Heart left ventricle (tissue), 16 donors: ENCODE measurements around the gene PPM1A. TPM values are rescaled to one million over a fixed set of nuclear protein-coding genes. Genes with fewer than 3 reads are reported as not detected.
A peak's percentile ranks its signal among the peaks of the same experiment; 100 is the strongest.

Source experiments
- ATAC-seq, 4 donors: fragments of 200-7000 bp; cut with Tn5 transposase; one replicate each; pipeline ENCODE4 v1.9.1; 2020 to 2022; ENCODE audit warnings: moderate library complexity in 4 of 4, mild to moderate bottlenecking in 3 of 4, moderate number of reproducible peaks in 1 of 4
- DNase-seq, 5 donors: peaks; one replicate each; pipeline ENCODE4 v3.0.0-alpha.2; 2020
- H3K27ac ChIP-seq, 12 donors: fragments of 200-600 bp; sonication (generic) in 4 of 12; one replicate each; pipeline versions ENCODE4 v1.5.0 to v1.8.0; 2016 to 2022; ENCODE audit warnings: mild to moderate bottlenecking in 2 of 12
- H3K27me3 ChIP-seq, 9 donors: fragments of 200-600 bp; sonication (generic) in 2 of 9; one replicate each; pipeline versions ENCODE4 v1.5.1 to v1.8.0; 2016 to 2022; ENCODE audit warnings: mild to moderate bottlenecking in 3 of 9
- H3K36me3 ChIP-seq, 9 donors: fragments of 200-600 bp; sonication (generic) in 2 of 9; one replicate each; pipeline versions ENCODE4 v1.5.0 to v1.8.0; 2018 to 2022; ENCODE audit warnings: mild to moderate bottlenecking in 2 of 9
- H3K4me1 ChIP-seq, 12 donors: fragments of 200-600 bp; sonication (generic) in 4 of 12; one replicate each; pipeline versions ENCODE4 v1.5.0 to v1.8.0; 2016 to 2022; ENCODE audit warnings: mild to moderate bottlenecking in 3 of 12
- H3K4me3 ChIP-seq, 12 donors: fragments of 200-600 bp; sonication (generic) in 4 of 12; one replicate each; pipeline versions ENCODE4 v1.5.0 to v1.8.0; 2017 to 2022; ENCODE audit warnings: mild to moderate bottlenecking in 9 of 12, moderate library complexity in 4 of 12
- H3K9me3 ChIP-seq, 12 donors: fragments of 200-600 bp; sonication (generic) in 4 of 12; one replicate each; pipeline versions ENCODE4 v1.5.0 to v1.8.0; 2016 to 2022; ENCODE audit warnings: mild to moderate bottlenecking in 1 of 12
- CTCF ChIP-seq, 12 donors: fragments of 200-600 bp; sonication (generic) in 4 of 12; IDR thresholded peaks; one replicate each; pipeline versions ENCODE4 v1.5.0 to v1.8.0; 2018 to 2022; ENCODE audit warnings: antibody characterized with exemption in 12 of 12, mild to moderate bottlenecking in 5 of 12
- POLR2A ChIP-seq, 2 donors: fragments of 450-650 bp; IDR thresholded peaks; one replicate each; pipeline ENCODE4 v1.6.1; 2017; ENCODE audit warnings: antibody characterized with exemption in 2 of 2, mild to moderate bottlenecking in 2 of 2, moderate library complexity in 2 of 2
- WGBS, 4 donors: extraction: QIAGEN DNeasy Blood & Tissue Kit in 2 of 4; methylation state at CpG; one replicate each; pipeline versions ENCODE4 v1.1.5 to v1.1.7; 2013 to 2018; 5-methylcytosine and 5-hydroxymethylcytosine counted together
- intact Hi-C, 10 donors: fragments of 100-400 bp; cut with DNase I; formaldehyde crosslinking; loops; one replicate each; pipeline versions ENCODE4 v1.11.1 to v1.14.2; 2022
- polyA plus RNA-seq, 2 donors: library from polyadenylated mRNA; stranded (reverse); fragments of 200-250 nt; gene quantifications; one replicate each; pipeline ENCODE4 v1.2.3, GENCODE V29; 2013
- total RNA-seq, 9 donors: library from RNA; depleted of rRNA in 2 of 9; stranded (reverse); fragments of >200 nt in 2 of 9; fragmentation: NEBNext Ultra II Directional in 3 of 9; extraction: Animal tissue kit (Norgen Biotek cat#: 25700) in 3 of 9; gene quantifications; one replicate each; pipeline versions ENCODE4 v1.1.0 to v1.2.4, GENCODE V29; 2016 to 2023
- donor health status: ischemic (EF 13 %, LVEDD 7.1; RV severe dilation, severe dysfunction).
- donor health status: healthy with polysubstance abuse.
- donor health status: DM: no; HTN: yes; CAD: no.
- donor health status: DM: no; HTN: no; CAD: no.
- donor health status: ischemic (EF 25% LVEDD 6.9; RV normal size, moderate dysfunction).
- donor health status: ischemic (EF 25% LVEDD 5.7; RV mildly dilated, moderate dysfunction).
- donor health status: healthy.
- donor health status: DM: yes; HTN: yes; CAD: no.
- donor health status: ischemic (EF 35%, LVEDD 5.7; RV mildly dilated, moderate dysfunction).
- donor health status: nonischemic (EF 11% LVEDD 7.7; RV severe dilation, severe dysfunction).
- donor health status: DM: yes; HTN: yes; CAD: no.
- donor health status: PGD.
- donor health status: ischemic (EF 29% LVEDD 5.4; RV normal size, mild dysfunction).
- donor health status: nonischemic (EF 23%, LVEDD 6.1; RV moderate dilation, normal function).

The PPM1A gene
- total and polyA plus RNA-seq, 11 donors = 27.7 to 126 (median 91.6) TPM

- Histone ChIP-seq H3K4me1 (peaks cover 2 to 81% (median 52%) of the 10 kb centered on the region in 12 donors), H3K27me3 (no peaks in the 10 kb centered on the region), H3K9me3 (no peaks in the 10 kb centered on the region), H3K27ac (no peak overlapping the region), H3K4me3 (no peak overlapping the region), H3K36me3 (no peaks in the 10 kb centered on the region)
- DNase-seq = no peak
- intact Hi-C loops = loop anchor here in 1 of 10 donors (5.0 kb wide), 1 partner anchor 48 kb away; no protein-coding TSS in a partner anchor
- TF ChIP-seq CTCF (IDR thresholded peaks at IDR 0.05) (no peak), POLR2A (IDR thresholded peaks at IDR 0.05) (no peak)
- WGBS, 4 donors = 34 to 58% (median 45%) methylated on average over 1 of the region's 1 CpG
- no peak for ATAC-seq
Measured at GRCh38 chr14:60254176-60254575, 5.2 kb downstream of the PPM1A start.

GRCh38 chr14:60257865-60258264 is 8.8 kb downstream of the PPM1A start:
- H3K27ac ChIP-seq = no peak overlapping the region
- H3K9me3 ChIP-seq = peaks cover 0 to 4% (median 0%) of the 10 kb centered on the region in 12 donors
- H3K4me3 ChIP-seq = no peak overlapping the region
- DNase-seq (no peak), ATAC-seq (no peak)
- no peaks in the 10 kb centered on the region for H3K27me3 ChIP-seq
- 73 to 86% (median 76%) methylated on average over 1 of the region's 1 CpG for WGBS, 4 donors
- no peaks in the 10 kb centered on the region for H3K36me3 ChIP-seq
- TF ChIP-seq POLR2A (IDR thresholded peaks at IDR 0.05) (no peak), CTCF (IDR thresholded peaks at IDR 0.05) (no peak)
- peaks cover 0 to 78% (median 38%) of the 10 kb centered on the region in 12 donors for H3K4me1 ChIP-seq
- intact Hi-C loops = loop anchor here in 1 of 10 donors (2.0 kb wide), 1 partner anchor 73 kb away; no protein-coding TSS in a partner anchor

GRCh38 chr14:60265163-60265562 is 16.1 kb downstream of the PPM1A start:
- no peak for TF ChIP-seq CTCF (IDR thresholded peaks at IDR 0.05)
- TF ChIP-seq POLR2A (IDR thresholded peaks at IDR 0.05) = no peak
- Histone ChIP-seq H3K27me3 (no peaks in the 10 kb centered on the region), H3K9me3 (peaks cover 0 to 55% (median 9%) of the 10 kb centered on the region in 12 donors), H3K27ac (no peak overlapping the region), H3K4me1 (peaks cover 0 to 24% (median 8%) of the 10 kb centered on the region in 12 donors), H3K4me3 (no peak overlapping the region), H3K36me3 (no peaks in the 10 kb centered on the region)
- DNase-seq (no peak), ATAC-seq (no peak)
- intact Hi-C loops = no loop called here
- 91 to 97% (median 96%) methylated on average over 1 of the region's 1 CpG for WGBS, 4 donors

- Histone ChIP-seq H3K9me3 (peaks cover 0 to 55% (median 9%) of the 10 kb centered on the region in 12 donors), H3K27ac (no peak overlapping the region), H3K27me3 (no peaks in the 10 kb centered on the region), H3K4me3 (no peak overlapping the region), H3K4me1 (peaks cover 0 to 15% (median 8%) of the 10 kb centered on the region in 12 donors), H3K36me3 (no peaks in the 10 kb centered on the region)
- 86 to 97% (median 91%) methylated on average over 1 of the region's 1 CpG for WGBS, 4 donors
- intact Hi-C loops = no loop called here
- TF ChIP-seq CTCF (IDR thresholded peaks at IDR 0.05) (peak in 10 of 12 donors; percentile 12 to 34 (median 18)), POLR2A (IDR thresholded peaks at IDR 0.05) (no peak)
- ATAC-seq (no peak), DNase-seq (no peak)
Measured at GRCh38 chr14:60266021-60266937, 17.3 kb downstream of the PPM1A start.
